NT2/D1 (cell line): ENCODE data around the gene DNAI2.

Experiments used
- DNase-seq: peaks from one replicate; pipeline ENCODE4 v3.0.0-alpha.2; 2011; ENCODE audit warnings: low read depth, low spot score
- H3K27me3 ChIP-seq: 2 replicates; pipeline ENCODE4 v1.6.0; 2011; ENCODE audit warnings: mild to moderate bottlenecking; ENCODE audit not compliant: insufficient read length, insufficient read depth
- H3K36me3 ChIP-seq: 2 replicates; pipeline ENCODE4 v1.6.1; 2011; ENCODE audit warnings: mild to moderate bottlenecking, low read length, mixed read lengths; ENCODE audit not compliant: insufficient read depth, insufficient read length
- H3K4me1 ChIP-seq: 2 replicates; pipeline ENCODE4 v1.5.1; 2011; ENCODE audit not compliant: insufficient read depth, insufficient read length
- H3K4me3 ChIP-seq: 2 replicates; pipeline ENCODE4 v1.5.1; 2011; ENCODE audit warnings: low read depth; ENCODE audit not compliant: insufficient read length
- H3K9ac ChIP-seq: 2 replicates; pipeline ENCODE4 v1.6.0; 2011; ENCODE audit warnings: low read depth; ENCODE audit not compliant: insufficient read length
- H3K9me3 ChIP-seq: 2 replicates; pipeline ENCODE4 v1.5.1; 2011; ENCODE audit warnings: mild to moderate bottlenecking, low read length; ENCODE audit not compliant: insufficient read depth
- SUZ12 ChIP-seq: IDR thresholded peaks from 2 replicates; pipeline ENCODE4 v1.6.1; 2011; ENCODE audit not compliant: insufficient read length, insufficient read depth; ENCODE audit errors: extremely low read depth
- YY1 ChIP-seq: IDR thresholded peaks from 2 replicates; pipeline ENCODE4 v1.6.1; 2011; ENCODE audit not compliant: insufficient read length, insufficient read depth
- ZNF274 ChIP-seq: IDR thresholded peaks from 2 replicates; pipeline ENCODE4 v1.6.1; 2011; ENCODE audit warnings: mild to moderate bottlenecking, low read depth, low read length

DNAI2 gene

DNA sequence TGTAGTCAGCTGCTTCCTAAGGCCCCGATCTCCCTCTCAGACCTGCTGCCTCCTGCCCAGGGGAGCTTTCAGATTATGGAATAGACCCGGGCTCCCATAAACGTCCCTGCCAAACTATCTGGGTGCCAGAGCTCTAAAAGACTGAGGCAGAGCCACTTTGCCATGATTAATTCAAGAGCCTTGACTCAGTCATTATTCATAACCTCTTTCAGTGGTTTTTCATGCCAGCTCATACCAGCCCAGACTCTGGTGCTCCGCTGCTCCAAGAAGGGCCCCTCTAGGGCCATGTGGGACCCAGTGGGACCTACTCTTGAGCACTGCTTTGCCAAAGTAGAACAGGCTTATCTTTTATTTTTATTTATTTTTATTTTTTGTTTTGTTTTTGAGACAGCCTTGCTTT lies 23.9 kb downstream of the DNAI2 start:
- no peaks in the 10 kb centered on the region for H3K4me1 ChIP-seq
- no peak for DNase-seq
- H3K4me3 ChIP-seq, result no peak overlapping the region
- H3K27me3 ChIP-seq, result no peaks in the 10 kb centered on the region
- no peaks in the 10 kb centered on the region for H3K9me3 ChIP-seq
- H3K9ac ChIP-seq, result no peak overlapping the region
- no peaks in the 10 kb centered on the region for H3K36me3 ChIP-seq
- no peak for TF ChIP-seq YY1
- no peak for TF ChIP-seq SUZ12
- no peak for TF ChIP-seq ZNF274

- no peaks in the 10 kb centered on the region for H3K27me3 ChIP-seq
- H3K4me3 ChIP-seq, result no peak overlapping the region
- H3K36me3 ChIP-seq, result no peaks in the 10 kb centered on the region
- TF ChIP-seq YY1, result no peak
- TF ChIP-seq SUZ12, result no peak
- TF ChIP-seq ZNF274, result no peak
- no peak overlapping the region for H3K9ac ChIP-seq
- no peaks in the 10 kb centered on the region for H3K4me1 ChIP-seq
- no peak for DNase-seq
- no peaks in the 10 kb centered on the region for H3K9me3 ChIP-seq
These were observed 24.7 kb downstream of the DNAI2 start for GRCh38 chr17:74298778-74299177.

GRCh38 chr17:74299226-74300009 lies 25.4 kb downstream of the DNAI2 start:
- no peaks in the 10 kb centered on the region for H3K36me3 ChIP-seq
- peaks cover 2% of the 10 kb centered on the region for H3K4me1 ChIP-seq
- H3K4me3 ChIP-seq, result no peak overlapping the region
- no peak overlapping the region for H3K9ac ChIP-seq
- TF ChIP-seq SUZ12 (no peak), YY1 (no peak), ZNF274 (no peak)
- no peak for DNase-seq
- no peaks in the 10 kb centered on the region for H3K9me3 ChIP-seq
- H3K27me3 ChIP-seq, result no peaks in the 10 kb centered on the region

GRCh38 chr17:74303305-74303704 lies 29.3 kb downstream of the DNAI2 start:
- H3K4me1 ChIP-seq, result peaks cover 4% of the 10 kb centered on the region
- no peaks in the 10 kb centered on the region for H3K9me3 ChIP-seq
- DNase-seq, result no peak
- no peak overlapping the region for H3K4me3 ChIP-seq
- H3K27me3 ChIP-seq, result no peaks in the 10 kb centered on the region
- TF ChIP-seq YY1, result no peak
- no peak for TF ChIP-seq SUZ12
- TF ChIP-seq ZNF274, result no peak
- H3K36me3 ChIP-seq, result no peaks in the 10 kb centered on the region
- H3K9ac ChIP-seq, result no peak overlapping the region

- TF ChIP-seq SUZ12 (no peak), ZNF274 (no peak), YY1 (no peak)
- Histone ChIP-seq H3K9me3 (no peaks in the 10 kb centered on the region), H3K36me3 (no peaks in the 10 kb centered on the region), H3K27me3 (no peaks in the 10 kb centered on the region), H3K4me1 (peaks cover 4% of the 10 kb centered on the region), H3K4me3 (no peak overlapping the region), H3K9ac (no peak overlapping the region)
- DNase-seq, result no peak
These were observed 30.1 kb downstream of the DNAI2 start for GRCh38 chr17:74304184-74304583.

- DNase-seq, result no peak
These were observed 32.0 kb downstream of the DNAI2 start for GRCh38 chr17:74305865-74306654.

More at GRCh38 chr17:74305865-74306654, 32.0 kb downstream of the DNAI2 start:
- no peaks in the 10 kb centered on the region for H3K27me3 ChIP-seq
- H3K4me3 ChIP-seq, result no peak overlapping the region
- TF ChIP-seq YY1 (no peak), SUZ12 (no peak), ZNF274 (no peak)
- no peak overlapping the region for H3K9ac ChIP-seq
- no peaks in the 10 kb centered on the region for H3K36me3 ChIP-seq
- peaks cover 4% of the 10 kb centered on the region for H3K4me1 ChIP-seq
- no peaks in the 10 kb centered on the region for H3K9me3 ChIP-seq
